Kidney (tissue), 14 donors: Measurements from ENCODE around the gene OXT. TPM values are rescaled to one million over a fixed set of nuclear protein-coding genes. Genes with fewer than 3 reads are reported as not detected.

ENCODE experiments used
- DNase-seq, 5 donors: peaks; one replicate each; pipeline ENCODE4 v3.0.0-alpha.2; 2013 to 2020
- FAIRE-seq: peaks from 2 replicates; lab custom pipeline; 2012; peaks lifted over from hg19 to GRCh38; lab: Jason Lieb, UNC
- H3K27ac ChIP-seq, 2 donors: one replicate each; pipeline ENCODE4 v1.7.0; 2013; ENCODE audit warnings: low read depth in 2 of 2, low read length in 2 of 2, inconsistent platforms in 1 of 2
- H3K27me3 ChIP-seq: one replicate; pipeline ENCODE4 v1.7.1; 2013; ENCODE audit warnings: low read length, inconsistent platforms; ENCODE audit not compliant: control insufficient read depth, insufficient read depth
- H3K36me3 ChIP-seq, 3 donors: one replicate each; pipeline versions ENCODE4 v1.7.0 to v1.7.1; 2013; ENCODE audit warnings: low read length in 3 of 3, control low read depth in 1 of 3, inconsistent platforms in 1 of 3; ENCODE audit not compliant: insufficient read depth in 3 of 3, control insufficient read depth in 2 of 3
- H3K4me1 ChIP-seq, 3 donors: one replicate each; pipeline versions ENCODE4 v1.7.0 to v1.7.1; 2013; ENCODE audit warnings: low read length in 3 of 3, inconsistent platforms in 1 of 3, low read depth in 1 of 3; ENCODE audit not compliant: control insufficient read depth in 2 of 3, insufficient read depth in 2 of 3
- H3K4me3 ChIP-seq, 3 donors: one replicate each; pipeline versions ENCODE4 v1.7.0 to v1.8.1; 2013; ENCODE audit warnings: low read length in 3 of 3, control low read depth in 1 of 3, inconsistent platforms in 1 of 3
- H3K9ac ChIP-seq, 3 donors: one replicate each; pipeline versions ENCODE4 v1.7.0 to v1.7.1; 2013; ENCODE audit warnings: low read length in 3 of 3, control low read depth in 1 of 3, inconsistent platforms in 1 of 3
- H3K9me3 ChIP-seq, 3 donors: one replicate each; pipeline versions ENCODE4 v1.7.0 to v1.7.1; 2013; ENCODE audit warnings: low read length in 3 of 3, control low read depth in 1 of 3, inconsistent platforms in 1 of 3; ENCODE audit not compliant: control insufficient read depth in 2 of 3, insufficient read depth in 1 of 3
- intact Hi-C: fragments of 100-400 bp; cut with DNase I; formaldehyde crosslinking; loops from one replicate; pipeline ENCODE4 v1.11.1; 2022
- polyA plus RNA-seq: library from polyadenylated mRNA; stranded (reverse); fragments of 350-450 nt; fragmentation: Illumina TruSeq; extraction: RNeasy Lipid Tissue Mini Kit (QIAGEN cat#74804); gene quantifications from one replicate; pipeline ENCODE4 v1.2.3, GENCODE V29; 2014; ENCODE audit warnings: low read depth, low replicate concordance; ENCODE audit not compliant: insufficient read depth
- total RNA-seq: library from RNA; stranded (reverse); fragmentation: NEBNext Ultra II Directional; extraction: Animal tissue kit (Norgen Biotek cat#: 25700); gene quantifications from one replicate; pipeline ENCODE4 v1.2.1, GENCODE V29; 2021
- TF ChIP-seq, protein P1 (sequence below): IDR thresholded peaks from 3 replicates; pipeline ENCODE4 v1.5.1; 2012; ENCODE audit warnings: mild to moderate bottlenecking, moderate library complexity, borderline replicate concordance; ENCODE audit not compliant: insufficient read depth; ENCODE audit errors: extremely low read depth
- donor health status: control.
- donor health status: control.
- donor health status: control.
- donor health status: control.
- donor health status: control.
- donor health status: DM: yes; HTN: yes; CAD: no.
- donor health status: Normal renal cell carcinoma (clear cell type).

Gene OXT
- total and polyA plus RNA-seq, 2 donors from 2014 or later: 10.8 TPM; not detected in 1

DNA sequence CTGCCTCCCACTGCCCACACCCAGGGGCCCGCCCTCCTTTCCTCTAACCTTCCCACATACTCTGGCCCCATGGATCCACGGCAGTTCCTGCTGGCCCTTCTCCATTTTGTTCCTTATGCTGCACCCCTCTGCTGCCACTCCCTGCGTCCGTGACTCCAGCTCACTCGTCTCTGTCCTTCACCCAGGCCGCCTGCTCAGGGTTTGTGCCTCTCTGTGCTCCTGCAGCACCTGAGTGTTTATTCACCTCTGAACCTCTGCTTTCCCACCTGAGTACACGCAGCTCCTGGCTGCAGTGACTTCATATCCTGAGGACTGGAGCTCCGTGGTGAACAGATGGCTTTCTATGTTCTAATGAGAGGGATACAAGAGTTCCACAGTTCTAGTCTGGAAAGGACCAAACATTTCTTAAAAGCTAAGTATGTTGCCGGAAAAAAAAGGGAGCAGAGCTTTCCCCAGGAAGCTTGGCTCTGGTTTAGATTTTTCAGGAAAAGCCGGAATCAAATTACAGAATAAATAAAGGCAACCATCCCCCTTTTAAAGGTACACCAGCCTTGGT lies 29.5 kb upstream of the OXT start:
- DNase-seq (peak in 4 of 5 donors; percentile 18 to 81 (median 72)), FAIRE-seq (no peak)
- H3K9me3 ChIP-seq: no peaks in the 10 kb centered on the region
- H3K4me3 ChIP-seq: peak overlapping the region; percentile 33 to 57 (median 44)
- intact Hi-C loops: no loop called here
- H3K27ac ChIP-seq: peak overlapping the region; percentile 71 to 84
- H3K27me3 ChIP-seq: no peaks in the 10 kb centered on the region
- H3K9ac ChIP-seq: peak overlapping the region in 2 of 3 donors; percentile 58 to 65
- H3K4me1 ChIP-seq: peaks cover 4 to 12% (median 12%) of the 10 kb centered on the region in 3 donors
- H3K36me3 ChIP-seq: peaks cover 2 to 31% (median 15%) of the 10 kb centered on the region in 3 donors
- TF ChIP-seq, protein P1, sequence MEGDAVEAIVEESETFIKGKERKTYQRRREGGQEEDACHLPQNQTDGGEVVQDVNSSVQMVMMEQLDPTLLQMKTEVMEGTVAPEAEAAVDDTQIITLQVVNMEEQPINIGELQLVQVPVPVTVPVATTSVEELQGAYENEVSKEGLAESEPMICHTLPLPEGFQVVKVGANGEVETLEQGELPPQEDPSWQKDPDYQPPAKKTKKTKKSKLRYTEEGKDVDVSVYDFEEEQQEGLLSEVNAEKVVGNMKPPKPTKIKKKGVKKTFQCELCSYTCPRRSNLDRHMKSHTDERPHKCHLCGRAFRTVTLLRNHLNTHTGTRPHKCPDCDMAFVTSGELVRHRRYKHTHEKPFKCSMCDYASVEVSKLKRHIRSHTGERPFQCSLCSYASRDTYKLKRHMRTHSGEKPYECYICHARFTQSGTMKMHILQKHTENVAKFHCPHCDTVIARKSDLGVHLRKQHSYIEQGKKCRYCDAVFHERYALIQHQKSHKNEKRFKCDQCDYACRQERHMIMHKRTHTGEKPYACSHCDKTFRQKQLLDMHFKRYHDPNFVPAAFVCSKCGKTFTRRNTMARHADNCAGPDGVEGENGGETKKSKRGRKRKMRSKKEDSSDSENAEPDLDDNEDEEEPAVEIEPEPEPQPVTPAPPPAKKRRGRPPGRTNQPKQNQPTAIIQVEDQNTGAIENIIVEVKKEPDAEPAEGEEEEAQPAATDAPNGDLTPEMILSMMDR: no peak

GRCh38 chr20:3042625-3043024 lies 28.8 kb upstream of the OXT start:
- H3K4me3 ChIP-seq: peak overlapping the region in 1 of 3 donors; percentile 57
- H3K27me3 ChIP-seq: no peaks in the 10 kb centered on the region
- DNase-seq (peak; percentile 35 to 85 (median 70)), FAIRE-seq (no peak)
- H3K27ac ChIP-seq: peak overlapping the region; percentile 68 to 84
- peaks cover 4 to 13% (median 12%) of the 10 kb centered on the region in 3 donors for H3K4me1 ChIP-seq
- intact Hi-C loops: no loop called here
- H3K9ac ChIP-seq: peak overlapping the region in 1 of 3 donors; percentile 65
- no peaks in the 10 kb centered on the region for H3K9me3 ChIP-seq
- TF ChIP-seq, protein P1: no peak
- H3K36me3 ChIP-seq: peaks cover 2 to 27% (median 9%) of the 10 kb centered on the region in 3 donors

DNA sequence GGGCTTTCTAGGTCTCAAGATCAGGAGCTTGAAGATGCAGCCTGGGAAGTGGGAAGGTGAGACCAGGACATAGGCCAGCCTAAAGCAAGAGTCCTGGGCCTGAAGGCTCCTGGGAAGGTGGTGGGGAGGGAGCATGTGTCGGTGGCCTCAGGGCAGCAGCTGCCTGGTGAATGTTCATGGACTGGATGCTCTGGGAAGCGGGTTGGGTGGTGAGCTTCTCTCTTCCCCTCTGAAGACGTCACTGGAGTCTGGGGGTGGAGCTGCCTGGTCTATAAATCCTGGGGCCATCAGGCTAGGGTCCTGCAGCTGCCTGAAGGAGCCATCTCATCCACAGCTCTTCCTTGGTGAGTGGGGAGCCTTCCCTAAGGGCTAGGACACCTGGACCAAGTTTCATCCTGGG lies 28.1 kb upstream of the OXT start, which contains the start of gene GNRH2:
Gene GNRH2 (plus strand): TSS at position 301 of the 400 bp plus-strand sequence. CDS start 793 bp downstream, outside the sequence.
- Histone ChIP-seq H3K9ac (peak within 1 kb of the TSS in 1 of 3 donors; percentile 65), H3K4me1 (peaks cover 4 to 16% (median 12%) of the 10 kb centered on the region in 3 donors), H3K4me3 (peak within 1 kb of the TSS in 1 of 3 donors; percentile 57), H3K36me3 (peaks cover 4 to 28% (median 9%) of the 10 kb centered on the region in 3 donors), H3K27me3 (no peaks in the 10 kb centered on the region), H3K9me3 (no peaks in the 10 kb centered on the region), H3K27ac (peak within 1 kb of the TSS; percentile 68 to 84)
- FAIRE-seq (no peak), DNase-seq (peak in 3 of 5 donors; percentile 25 to 38 (median 32))
- intact Hi-C loops: no loop called here
- TF ChIP-seq, protein P1: no peak
